Lower lobe of right lung (tissue), 2 donors: Measurements from ENCODE around the gene TMEM240. TPM values are rescaled to one million over a fixed set of nuclear protein-coding genes. Genes with fewer than 3 reads are reported as not detected.
"Not testable (repeated sequence)": the region's sequence is repeated elsewhere in the genome, so short reads cannot be mapped to it uniquely, and the experiment has no call there.

ENCODE experiments used
- ATAC-seq, 2 donors: fragments of 200-7000 bp; cut with Tn5 transposase; one replicate each; pipeline ENCODE4 v1.9.1; 2020 to 2022; ENCODE audit warnings: mild to moderate bottlenecking in 2 of 2, moderate library complexity in 2 of 2
- DNase-seq: peaks from one replicate; pipeline ENCODE4 v3.0.0-alpha.2; 2020
- H3K27ac ChIP-seq: fragments of 200-600 bp; one replicate; pipeline ENCODE4 v1.8.0; 2022
- H3K27me3 ChIP-seq: fragments of 200-600 bp; one replicate; pipeline ENCODE4 v1.8.0; 2022; ENCODE audit warnings: low read depth
- H3K36me3 ChIP-seq: fragments of 200-600 bp; one replicate; pipeline ENCODE4 v1.8.0; 2022; ENCODE audit warnings: mild to moderate bottlenecking
- H3K4me1 ChIP-seq: fragments of 200-600 bp; one replicate; pipeline ENCODE4 v1.8.0; 2022
- H3K4me3 ChIP-seq: fragments of 200-600 bp; one replicate; pipeline ENCODE4 v1.8.0; 2022; ENCODE audit warnings: mild to moderate bottlenecking
- H3K9me3 ChIP-seq: fragments of 200-600 bp; one replicate; pipeline ENCODE4 v1.8.0; 2022
- intact Hi-C: fragments of 100-400 bp; cut with DNase I; formaldehyde crosslinking; loops from one replicate; pipeline ENCODE4 v1.11.0; 2022
- total RNA-seq: library from RNA; stranded (reverse); fragmentation: NEBNext Ultra II Directional; extraction: Animal tissue kit (Norgen Biotek cat#: 25700); gene quantifications from one replicate; pipeline ENCODE4 v1.2.1, GENCODE V29; 2021
- TF ChIP-seq, protein P1 (sequence below): fragments of 200-600 bp; IDR thresholded peaks from one replicate; pipeline ENCODE4 v1.8.0; 2022; ENCODE audit warnings: antibody characterized with exemption, mild to moderate bottlenecking
- donor health status: DM: no; HTN: yes; CAD: no; lungs with severe emphysema.

The TMEM240 gene
- total RNA-seq, 1 donor from 2014 or later = 3.9 TPM

- ATAC-seq (peak; percentile 97 to 98), DNase-seq (peak; percentile 100)
- peaks cover 6% of the 10 kb centered on the region for H3K36me3 ChIP-seq
- peak within 1 kb of the TSS; percentile 96 for H3K27ac ChIP-seq
- peak within 1 kb of the TSS; percentile 97 for H3K4me3 ChIP-seq
- no peaks in the 10 kb centered on the region for H3K9me3 ChIP-seq
- TF ChIP-seq, protein P1, sequence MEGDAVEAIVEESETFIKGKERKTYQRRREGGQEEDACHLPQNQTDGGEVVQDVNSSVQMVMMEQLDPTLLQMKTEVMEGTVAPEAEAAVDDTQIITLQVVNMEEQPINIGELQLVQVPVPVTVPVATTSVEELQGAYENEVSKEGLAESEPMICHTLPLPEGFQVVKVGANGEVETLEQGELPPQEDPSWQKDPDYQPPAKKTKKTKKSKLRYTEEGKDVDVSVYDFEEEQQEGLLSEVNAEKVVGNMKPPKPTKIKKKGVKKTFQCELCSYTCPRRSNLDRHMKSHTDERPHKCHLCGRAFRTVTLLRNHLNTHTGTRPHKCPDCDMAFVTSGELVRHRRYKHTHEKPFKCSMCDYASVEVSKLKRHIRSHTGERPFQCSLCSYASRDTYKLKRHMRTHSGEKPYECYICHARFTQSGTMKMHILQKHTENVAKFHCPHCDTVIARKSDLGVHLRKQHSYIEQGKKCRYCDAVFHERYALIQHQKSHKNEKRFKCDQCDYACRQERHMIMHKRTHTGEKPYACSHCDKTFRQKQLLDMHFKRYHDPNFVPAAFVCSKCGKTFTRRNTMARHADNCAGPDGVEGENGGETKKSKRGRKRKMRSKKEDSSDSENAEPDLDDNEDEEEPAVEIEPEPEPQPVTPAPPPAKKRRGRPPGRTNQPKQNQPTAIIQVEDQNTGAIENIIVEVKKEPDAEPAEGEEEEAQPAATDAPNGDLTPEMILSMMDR = no peak
- no peaks in the 10 kb centered on the region for H3K27me3 ChIP-seq
- H3K4me1 ChIP-seq = peaks cover 7% of the 10 kb centered on the region
- intact Hi-C loops = no loop called here
These were observed 28.7 kb downstream of the TMEM240 start, which contains the start of gene ATAD3A for GRCh38 chr1:1511533-1512285. Gene ATAD3A (plus strand): TSS chr1:1512162. CDS start chr1:1512269, 107 bp downstream.

GRCh38 chr1:1510912-1511532 is 29.4 kb downstream of the TMEM240 start:
- ATAC-seq (peak in 1 of 2 donors; percentile 25), DNase-seq (no peak)
- Histone ChIP-seq H3K27me3 (no peaks in the 10 kb centered on the region), H3K4me3 (peak overlapping the region; percentile 97), H3K27ac (peak overlapping the region; percentile 96), H3K9me3 (no peaks in the 10 kb centered on the region), H3K36me3 (no peaks in the 10 kb centered on the region), H3K4me1 (peaks cover 8% of the 10 kb centered on the region)
- TF ChIP-seq, protein P1 = no peak
- intact Hi-C loops = no loop called here

DNA sequence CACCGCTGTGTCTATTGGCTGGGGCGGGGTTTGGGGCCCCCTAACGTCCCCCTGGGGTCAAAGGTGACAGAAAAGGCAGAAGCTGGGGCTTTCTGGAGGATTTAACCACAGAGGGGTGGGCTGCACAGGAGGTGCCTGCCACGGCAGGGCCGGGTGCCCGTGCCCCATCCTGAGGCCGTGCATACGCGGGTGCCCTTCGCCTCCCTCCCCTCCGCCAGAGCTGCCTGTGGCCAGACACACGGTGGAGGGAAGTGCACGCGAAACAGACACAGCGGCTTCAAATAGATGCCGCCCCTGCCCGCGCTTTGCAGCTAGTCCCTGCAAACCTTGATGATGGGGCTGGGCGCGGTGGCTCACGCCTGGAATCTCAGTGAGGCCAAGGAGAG is 31.0 kb downstream of the TMEM240 start:
- H3K27ac ChIP-seq, ATAC-seq, DNase-seq, intact Hi-C loops, H3K27me3 ChIP-seq, H3K4me3 ChIP-seq, H3K36me3 ChIP-seq, H3K9me3 ChIP-seq: not testable (repeated sequence)
- H3K4me1 ChIP-seq = peaks cover 16% of the 10 kb centered on the region

DNA sequence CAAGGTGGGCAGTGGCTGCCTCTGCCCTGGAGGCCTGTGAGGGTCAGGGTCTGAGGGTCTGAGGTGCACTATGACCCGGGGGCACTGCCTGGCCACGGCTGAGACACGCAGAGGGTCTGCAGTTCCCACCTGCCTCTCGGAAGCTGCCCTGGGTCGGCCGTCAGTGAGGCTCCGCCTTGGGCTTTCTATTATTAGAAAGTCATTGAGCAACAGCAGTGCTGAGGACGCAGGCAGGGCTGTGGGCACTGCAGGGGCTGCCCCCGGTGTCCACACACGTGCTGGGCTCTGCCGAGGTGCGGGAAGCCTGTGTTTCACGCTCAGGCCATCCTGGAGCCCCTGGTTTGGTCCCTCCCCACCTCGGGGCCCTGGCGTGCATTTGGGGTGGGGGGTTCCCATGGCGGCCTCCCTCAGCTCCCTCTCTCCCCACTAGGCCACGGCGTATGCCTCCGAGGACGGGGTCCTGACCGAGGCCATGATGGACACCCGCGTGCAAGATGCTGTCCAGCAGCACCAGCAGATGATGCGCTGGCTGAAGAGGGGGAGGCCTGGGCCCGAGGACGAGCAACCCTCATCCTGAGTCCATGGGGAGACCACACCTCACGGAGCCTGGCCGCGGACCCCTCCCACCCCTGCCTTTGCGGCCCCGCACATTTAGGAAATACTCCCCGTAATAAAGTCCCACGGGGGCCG is 31.5 kb downstream of the TMEM240 start:
- H3K27ac ChIP-seq, H3K36me3 ChIP-seq, H3K27me3 ChIP-seq, H3K9me3 ChIP-seq, H3K4me3 ChIP-seq, intact Hi-C loops, DNase-seq: not testable (repeated sequence)
- peak in 1 of 2 donors; percentile 2 for ATAC-seq
- H3K4me1 ChIP-seq = peaks cover 16% of the 10 kb centered on the region

GRCh38 chr1:1507305-1507704 is 33.1 kb downstream of the TMEM240 start:
- Histone ChIP-seq H3K4me3 (no peak overlapping the region), H3K36me3 (no peaks in the 10 kb centered on the region), H3K4me1 (peaks cover 16% of the 10 kb centered on the region), H3K27ac (no peak overlapping the region), H3K9me3 (no peaks in the 10 kb centered on the region), H3K27me3 (no peaks in the 10 kb centered on the region)
- DNase-seq = no peak
- intact Hi-C loops = no loop called here
- no peak for ATAC-seq
- TF ChIP-seq, protein P1 = no peak

- ATAC-seq, H3K36me3 ChIP-seq, intact Hi-C loops, H3K9me3 ChIP-seq, H3K4me3 ChIP-seq, H3K27me3 ChIP-seq, DNase-seq: not testable (repeated sequence)
- Histone ChIP-seq H3K4me1 (peaks cover 11% of the 10 kb centered on the region), H3K27ac (peak overlapping the region; percentile 84)
These were observed 34.6 kb downstream of the TMEM240 start for GRCh38 chr1:1505801-1506200.
